Adrenal gland (tissue), 19 donors: Measurements from ENCODE around the gene FBXO8. TPM values are rescaled to one million over a fixed set of nuclear protein-coding genes. Genes with fewer than 3 reads are reported as not detected.
A peak's percentile ranks its signal among the peaks of the same experiment; 100 is the strongest.

Experiments
- DNase-seq, 7 donors: peaks; one replicate each; pipeline ENCODE4 v3.0.0-alpha.2; 2019 to 2020
- H3K27ac ChIP-seq, 5 donors: fragments of 200-600 bp; sonication (generic) in 4 of 5; 1 replicate in 3 of 5; 2 replicates in 2 of 5; pipeline versions ENCODE4 v1.5.1 to v1.8.0; 2016 to 2020; ENCODE audit warnings: mild to moderate bottlenecking in 1 of 5
- H3K27me3 ChIP-seq: fragments of 200-600 bp; 2 replicates; pipeline ENCODE4 v1.8.0; 2021
- H3K36me3 ChIP-seq, 2 donors: fragments of 200-600 bp; replicated peaks in 1 of 2; 1 replicate in 1 of 2; 2 replicates in 1 of 2; pipeline versions ENCODE4 v1.5.1 to v1.8.0; 2018 to 2022
- H3K4me1 ChIP-seq, 2 donors: fragments of 200-600 bp; replicated peaks in 1 of 2; 1 replicate in 1 of 2; 2 replicates in 1 of 2; pipeline versions ENCODE4 v1.5.1 to v1.8.0; 2018 to 2021
- H3K4me3 ChIP-seq, 4 donors: fragments of 200-600 bp; sonication (generic) in 3 of 4; one replicate each; pipeline ENCODE4 v1.5.1; 2016 to 2018
- H3K9me3 ChIP-seq, 3 donors: fragments of 200-600 bp; sonication (generic) in 1 of 3; replicated peaks in 1 of 3; 1 replicate in 2 of 3; 2 replicates in 1 of 3; pipeline versions ENCODE4 v1.5.1 to v1.8.0; 2016 to 2021
- POLR2A ChIP-seq, 2 donors: fragments of 450-650 bp; IDR thresholded peaks; one replicate each; pipeline ENCODE4 v1.6.1; 2017; ENCODE audit warnings: antibody characterized with exemption in 2 of 2, mild to moderate bottlenecking in 2 of 2, moderate library complexity in 1 of 2
- WGBS, 4 donors: extraction: QIAGEN DNeasy Blood & Tissue Kit in 2 of 4; methylation state at CpG; one replicate each; pipeline versions ENCODE4 v1.1.5 to v1.1.7; 2013 to 2017; 5-methylcytosine and 5-hydroxymethylcytosine counted together
- intact Hi-C, 2 donors: fragments of 100-400 bp; cut with DNase I; formaldehyde crosslinking; loops; one replicate each; pipeline versions ENCODE4 v1.14.1 to v1.15.0; 2022 to 2023
- long read RNA-seq, 10 donors: library from polyadenylated mRNA in 3 of 10; unstranded in 2 of 10; stranded (forward) in 1 of 10; transcript quantifications; one replicate each; pipeline ENCODE4 v2.0.0 and lab custom pipeline, GENCODE V29; 2021 to 2026
- polyA plus RNA-seq, 3 donors: library from polyadenylated mRNA; stranded (reverse); fragments of 200-250 nt in 2 of 3; fragments of 350-450 nt in 1 of 3; fragmentation: Illumina TruSeq in 1 of 3; extraction: RNeasy Lipid Tissue Mini Kit (QIAGEN cat#74804) in 1 of 3; gene quantifications; one replicate each; pipeline ENCODE4 v1.2.3, GENCODE V29; 2013 to 2014
- total RNA-seq, 9 donors: library from RNA; depleted of rRNA in 4 of 9; stranded (reverse); fragments of >200 nt in 4 of 9; fragments of 120-200 nt in 1 of 9; fragmentation: NEBNext Ultra II Directional in 1 of 9; extraction: Animal tissue kit (Norgen Biotek cat#: 25700) in 1 of 9; gene quantifications; one replicate each; pipeline versions ENCODE4 v1.1.0 to v1.2.4, GENCODE V29; 2013 to 2023
- TF ChIP-seq, protein P1 (sequence below), 6 experiments: fragments of 450-650 bp in 4 of 6; fragments of 200-600 bp in 2 of 6; sonication (generic) in 1 of 6; IDR thresholded peaks; 1 replicate in 5 of 6; 2 replicates in 1 of 6; pipeline versions ENCODE4 v1.5.1 to v1.8.0; 2016 to 2021; ENCODE audit warnings: antibody characterized with exemption in 6 of 6, mild to moderate bottlenecking in 2 of 6, moderate library complexity in 1 of 6
- donor health status: healthy with polysubstance abuse.
- donor health status: Bipolar disorder and iron deficiency.
- donor health status: DM: yes; HTN: yes; CAD: no.
- donor health status: DM: no; HTN: no; CAD: no.
- donor health status: DM: no; HTN: no; CAD: no.
- donor health status: DM: yes; HTN: yes; CAD: no.

The FBXO8 gene, protein sequence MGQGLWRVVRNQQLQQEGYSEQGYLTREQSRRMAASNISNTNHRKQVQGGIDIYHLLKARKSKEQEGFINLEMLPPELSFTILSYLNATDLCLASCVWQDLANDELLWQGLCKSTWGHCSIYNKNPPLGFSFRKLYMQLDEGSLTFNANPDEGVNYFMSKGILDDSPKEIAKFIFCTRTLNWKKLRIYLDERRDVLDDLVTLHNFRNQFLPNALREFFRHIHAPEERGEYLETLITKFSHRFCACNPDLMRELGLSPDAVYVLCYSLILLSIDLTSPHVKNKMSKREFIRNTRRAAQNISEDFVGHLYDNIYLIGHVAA
- 10 to 100 TPM; 30.8 to 60.9 (median 38.0) TPM for total RNA-seq
- polyA plus RNA-seq: 10 to 100 TPM; 17.9 to 41.0 (median 20.0) TPM
- long read RNA-seq, donor 1, transcript FBXO8-201 (6 exons, 2,577 nt): major isoform, 12 of 12 reads
- long read RNA-seq, donor 1, partial matches to known transcripts: 0 of 12 reads
- long read RNA-seq, donor 1, other reads (novel, unspliced or antisense): 0 of 12 reads
- long read RNA-seq, donor 2, transcript FBXO8-201 (6 exons, 2,577 nt): major isoform, 5 of 12 reads
- long read RNA-seq, donor 2, partial matches to known transcripts: 7 of 12 reads
- long read RNA-seq, donor 2, other reads (novel, unspliced or antisense): 0 of 12 reads
- long read RNA-seq, donor 3, transcript FBXO8-201 (6 exons, 2,577 nt): major isoform, 7 of 7 reads
- long read RNA-seq, donor 3, partial matches to known transcripts: 0 of 7 reads
- long read RNA-seq, donor 3, other reads (novel, unspliced or antisense): 0 of 7 reads
- long read RNA-seq, donor 4, transcript FBXO8-201 (6 exons, 2,577 nt): major isoform, 25 of 28 reads
- long read RNA-seq, donor 4, partial matches to known transcripts: 0 of 28 reads
- long read RNA-seq, donor 4, other reads (novel, unspliced or antisense): 3 of 28 reads
- long read RNA-seq, donor 5, transcript FBXO8-201 (6 exons, 2,577 nt): major isoform, 32 of 35 reads
- long read RNA-seq, donor 5, partial matches to known transcripts: 0 of 35 reads
- long read RNA-seq, donor 5, other reads (novel, unspliced or antisense): 3 of 35 reads
- long read RNA-seq, donor 6, transcript FBXO8-201 (6 exons, 2,577 nt): major isoform, 9 of 10 reads
- long read RNA-seq, donor 6, partial matches to known transcripts: 0 of 10 reads
- long read RNA-seq, donor 6, other reads (novel, unspliced or antisense): 1 of 10 reads
- long read RNA-seq, donor 7, partial matches to known transcripts: 0 of 3 reads
- long read RNA-seq, donor 7, other reads (novel, unspliced or antisense): 0 of 3 reads
- long read RNA-seq, donor 8, transcript FBXO8-201 (6 exons, 2,577 nt): major isoform, 5 of 5 reads
- long read RNA-seq, donor 8, partial matches to known transcripts: 0 of 5 reads
- long read RNA-seq, donor 8, other reads (novel, unspliced or antisense): 0 of 5 reads
- long read RNA-seq, donor 9, transcript FBXO8-201 (6 exons, 2,577 nt): major isoform, 10 of 10 reads
- long read RNA-seq, donor 9, partial matches to known transcripts: 0 of 10 reads
- long read RNA-seq, donor 9, other reads (novel, unspliced or antisense): 0 of 10 reads
- long read RNA-seq, donor 10, partial matches to known transcripts: 0 of 1 reads
- long read RNA-seq, donor 10, other reads (novel, unspliced or antisense): 0 of 1 reads

DNA sequence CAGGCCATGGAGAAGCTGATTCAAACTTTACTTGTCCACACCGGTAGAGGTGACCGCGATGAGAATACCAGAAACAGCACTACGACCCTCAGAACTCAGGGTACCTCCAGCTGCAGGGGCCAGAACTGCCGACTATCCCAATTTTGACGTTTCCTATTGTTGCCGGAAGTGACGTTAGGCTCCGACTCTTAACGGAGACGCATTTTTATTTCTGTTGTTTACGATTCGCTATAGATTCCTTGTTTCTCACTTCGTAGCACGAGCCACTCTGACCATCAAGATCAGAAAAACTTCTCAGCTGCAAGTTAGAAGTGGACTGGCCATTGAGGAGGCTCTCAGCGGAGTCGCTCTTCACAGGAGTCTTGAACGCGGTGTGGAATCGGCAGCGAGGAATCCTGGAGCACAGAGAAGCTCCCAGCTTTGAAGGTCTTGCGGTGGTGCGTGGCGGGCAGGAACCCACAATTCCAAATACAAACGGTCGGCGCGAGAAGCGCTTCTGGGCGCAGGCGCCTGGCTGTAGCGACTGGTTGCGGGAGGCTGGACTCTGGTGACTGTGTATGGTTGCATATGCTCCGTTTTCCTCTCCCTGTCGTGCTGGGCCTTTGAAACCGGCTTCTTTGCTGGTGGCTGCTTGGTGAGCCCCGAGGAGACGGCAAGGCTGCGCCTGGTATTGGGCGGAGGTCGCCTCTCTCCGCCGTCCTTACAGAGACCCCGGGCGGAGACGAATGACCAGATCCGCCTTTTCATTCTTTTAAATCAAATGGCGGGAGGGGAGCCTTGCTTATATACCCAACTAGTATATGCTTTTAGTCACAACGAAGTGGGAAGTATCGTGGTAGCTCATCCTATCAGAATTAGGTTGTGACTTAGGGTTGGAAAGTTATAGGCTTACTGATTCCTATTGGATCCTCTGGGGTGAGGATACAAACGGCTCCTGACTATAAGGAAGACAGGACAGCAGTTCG lies at the start of gene FBXO8, which contains the start of gene CEP44:
Gene FBXO8 (minus strand): TSS at position 161 of the 965 bp plus-strand sequence. CDS start 20,575 bp downstream, outside the sequence.
Gene CEP44 (plus strand): TSS at position 405 of the 965 bp plus-strand sequence. CDS start 15,211 bp downstream, outside the sequence.
- Histone ChIP-seq H3K27me3 (no peaks in the 10 kb centered on the region), H3K36me3 (no peaks in the 10 kb centered on the region)
- 0% methylated on average over 28 to 52 of the region's 52 CpGs for WGBS, 4 donors

DNA sequence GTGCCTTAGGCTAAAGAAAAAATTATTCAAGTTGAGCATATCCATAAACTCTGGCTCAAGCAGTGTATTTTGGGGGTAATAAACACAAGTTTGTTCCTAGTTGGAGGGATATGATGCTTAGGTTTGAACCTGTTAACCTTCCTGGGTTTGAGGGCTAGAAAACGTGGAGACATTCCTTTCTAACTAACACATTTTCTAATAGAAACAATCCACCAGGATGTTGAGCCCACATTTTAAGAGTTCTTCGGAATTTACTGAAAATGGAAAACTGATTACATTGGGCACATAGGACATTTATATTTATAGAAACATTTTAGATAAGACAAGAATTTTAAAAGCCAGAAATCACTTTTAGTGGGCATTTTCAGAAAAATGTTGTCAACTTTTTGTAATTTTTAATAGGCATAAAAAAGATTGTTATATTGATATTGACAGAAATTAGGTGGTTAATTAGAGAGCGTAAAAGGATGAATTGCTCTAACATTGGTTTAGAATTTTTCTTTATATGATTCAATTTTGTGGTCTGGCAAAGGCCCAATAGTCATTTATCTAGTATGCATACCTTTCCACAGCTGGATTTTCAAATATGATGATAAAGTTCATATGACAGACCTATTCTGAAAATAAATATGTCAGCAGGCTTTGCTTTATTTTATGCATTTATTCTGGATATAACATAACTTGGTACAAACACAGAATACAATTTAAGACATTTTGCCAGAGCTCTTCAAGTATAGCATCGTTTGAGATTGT lies 49.5 kb upstream of the FBXO8 start:
- Histone ChIP-seq H3K4me3 (no peak overlapping the region), H3K36me3 (no peaks in the 10 kb centered on the region), H3K9me3 (no peaks in the 10 kb centered on the region), H3K4me1 (no peaks in the 10 kb centered on the region), H3K27ac (no peak overlapping the region), H3K27me3 (no peaks in the 10 kb centered on the region)
- no peak for DNase-seq
- intact Hi-C loops: no loop called here
- TF ChIP-seq POLR2A (IDR thresholded peaks at IDR 0.05): no peak
- TF ChIP-seq, protein P1, sequence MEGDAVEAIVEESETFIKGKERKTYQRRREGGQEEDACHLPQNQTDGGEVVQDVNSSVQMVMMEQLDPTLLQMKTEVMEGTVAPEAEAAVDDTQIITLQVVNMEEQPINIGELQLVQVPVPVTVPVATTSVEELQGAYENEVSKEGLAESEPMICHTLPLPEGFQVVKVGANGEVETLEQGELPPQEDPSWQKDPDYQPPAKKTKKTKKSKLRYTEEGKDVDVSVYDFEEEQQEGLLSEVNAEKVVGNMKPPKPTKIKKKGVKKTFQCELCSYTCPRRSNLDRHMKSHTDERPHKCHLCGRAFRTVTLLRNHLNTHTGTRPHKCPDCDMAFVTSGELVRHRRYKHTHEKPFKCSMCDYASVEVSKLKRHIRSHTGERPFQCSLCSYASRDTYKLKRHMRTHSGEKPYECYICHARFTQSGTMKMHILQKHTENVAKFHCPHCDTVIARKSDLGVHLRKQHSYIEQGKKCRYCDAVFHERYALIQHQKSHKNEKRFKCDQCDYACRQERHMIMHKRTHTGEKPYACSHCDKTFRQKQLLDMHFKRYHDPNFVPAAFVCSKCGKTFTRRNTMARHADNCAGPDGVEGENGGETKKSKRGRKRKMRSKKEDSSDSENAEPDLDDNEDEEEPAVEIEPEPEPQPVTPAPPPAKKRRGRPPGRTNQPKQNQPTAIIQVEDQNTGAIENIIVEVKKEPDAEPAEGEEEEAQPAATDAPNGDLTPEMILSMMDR (IDR thresholded peaks at IDR 0.05): no peak
- WGBS, 4 donors: 83 to 87% (median 84%) methylated on average over 4 of the region's 4 CpGs

More for the DNA sequence above, at the start of gene FBXO8, which contains the start of gene CEP44:
- Histone ChIP-seq H3K27ac (peak within 1 kb of the TSS; percentile 92 to 98 (median 95)), H3K9me3 (no peaks in the 10 kb centered on the region), H3K4me1 (peaks cover 8 to 39% of the 10 kb centered on the region in 2 donors), H3K4me3 (peak within 1 kb of the TSS; percentile 48 to 80 (median 76))
- peak; percentile 67 to 83 (median 70) for DNase-seq
- TF ChIP-seq, protein P1 (IDR thresholded peaks at IDR 0.05): peak in 1 of 6 experiments; percentile 25
- TF ChIP-seq POLR2A (IDR thresholded peaks at IDR 0.05): peak in 1 of 2 donors; percentile 74
- intact Hi-C loops: no loop called here
